GM10847 (cell line): ENCODE measurements around the gene TMED10.

Experiments
- POLR2A ChIP-seq: IDR thresholded peaks from 2 replicates; pipeline ENCODE4 v1.6.1; 2011; ENCODE audit not compliant: insufficient read length; ENCODE audit errors: extremely low read depth

The TMED10 gene

DNA sequence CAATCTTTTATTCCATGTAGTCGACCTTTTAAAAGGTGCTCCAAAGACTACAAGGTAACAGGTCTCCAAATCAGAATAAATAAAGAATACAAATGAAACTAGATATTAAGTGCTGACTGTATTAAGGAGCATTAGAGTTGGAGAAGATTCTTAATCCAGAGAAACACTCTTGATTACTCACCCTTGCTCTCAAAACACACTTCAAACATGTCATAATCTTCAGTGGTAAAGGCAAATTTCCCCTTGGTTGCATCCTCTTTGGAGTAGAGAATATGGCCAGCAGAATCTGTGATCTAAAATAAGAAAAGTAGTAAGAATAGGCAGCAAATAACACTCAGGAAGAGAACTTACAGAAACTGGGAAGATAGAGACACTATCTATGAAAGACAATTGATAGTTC is 24.6 kb downstream of the TMED10 start:
- no peak for TF ChIP-seq POLR2A

DNA sequence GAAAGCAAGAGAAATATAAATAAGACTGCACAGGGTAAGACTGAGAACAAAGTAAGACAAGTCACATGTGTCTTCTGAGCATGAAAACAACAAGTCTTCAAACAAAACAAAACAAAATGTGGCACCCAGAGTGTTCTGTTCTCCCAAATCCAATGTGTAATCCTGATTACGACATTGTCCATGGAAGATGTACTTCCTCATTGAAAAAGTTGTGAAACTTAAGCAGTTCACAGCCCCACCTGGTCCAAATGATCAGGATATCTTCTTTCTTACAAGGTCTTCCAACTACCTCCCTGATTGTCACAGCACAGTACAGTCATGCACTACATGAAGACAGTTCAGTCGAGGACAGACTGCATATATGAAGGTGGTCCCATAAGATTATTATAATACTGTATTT is 26.3 kb downstream of the TMED10 start:
- TF ChIP-seq POLR2A = no peak

DNA sequence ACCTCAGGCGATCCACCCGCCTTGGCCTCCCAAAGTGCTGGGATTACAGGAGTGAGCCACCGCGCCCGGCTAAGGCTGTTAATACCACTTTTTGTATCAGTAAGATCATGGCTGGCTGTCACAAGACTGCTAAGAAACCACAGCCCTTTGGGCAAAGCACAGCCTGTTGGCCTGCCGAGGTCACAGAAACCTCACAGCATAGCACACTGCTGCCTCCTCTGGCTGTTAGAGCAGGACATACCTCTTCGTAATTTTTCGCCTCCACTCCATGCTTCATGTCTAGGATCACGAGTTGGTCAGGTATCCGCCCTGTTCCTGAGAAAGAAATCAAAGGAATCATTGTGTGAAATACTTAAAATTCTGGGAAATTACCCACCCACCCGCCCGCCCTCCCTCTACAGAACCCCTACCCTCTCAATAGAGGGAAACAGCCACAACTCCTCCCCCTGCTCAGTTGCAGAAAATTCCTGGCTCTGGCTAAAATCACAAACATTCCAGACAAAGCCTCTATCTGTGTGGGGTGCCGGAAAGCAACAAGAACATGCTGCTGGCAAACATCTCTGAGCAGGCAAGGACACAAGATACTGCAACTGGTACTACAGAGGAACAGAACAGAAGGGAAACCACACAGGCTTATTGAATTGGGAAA is 28.9 kb downstream of the TMED10 start:
- no peak for TF ChIP-seq POLR2A

DNA sequence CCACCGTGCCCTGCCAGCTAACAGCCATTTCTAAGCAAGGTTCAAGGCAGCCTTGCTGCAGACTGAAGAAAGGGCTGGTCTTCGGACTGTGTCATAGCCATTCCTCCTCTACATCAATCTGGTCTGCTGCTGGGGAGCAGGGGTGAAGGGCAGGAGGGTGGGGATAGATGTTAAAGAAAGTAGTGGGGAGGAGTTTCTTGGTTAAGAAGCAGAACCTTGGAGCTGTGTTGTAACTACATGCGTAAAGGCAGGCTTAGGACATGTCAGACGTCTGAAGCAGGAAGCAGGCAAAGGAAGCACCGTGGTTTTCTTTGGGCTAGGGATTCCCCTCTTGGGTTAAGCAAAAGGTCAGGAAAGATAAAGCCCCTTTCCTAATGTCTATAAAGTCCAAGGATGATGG is 31.5 kb downstream of the TMED10 start:
- no peak for TF ChIP-seq POLR2A

DNA sequence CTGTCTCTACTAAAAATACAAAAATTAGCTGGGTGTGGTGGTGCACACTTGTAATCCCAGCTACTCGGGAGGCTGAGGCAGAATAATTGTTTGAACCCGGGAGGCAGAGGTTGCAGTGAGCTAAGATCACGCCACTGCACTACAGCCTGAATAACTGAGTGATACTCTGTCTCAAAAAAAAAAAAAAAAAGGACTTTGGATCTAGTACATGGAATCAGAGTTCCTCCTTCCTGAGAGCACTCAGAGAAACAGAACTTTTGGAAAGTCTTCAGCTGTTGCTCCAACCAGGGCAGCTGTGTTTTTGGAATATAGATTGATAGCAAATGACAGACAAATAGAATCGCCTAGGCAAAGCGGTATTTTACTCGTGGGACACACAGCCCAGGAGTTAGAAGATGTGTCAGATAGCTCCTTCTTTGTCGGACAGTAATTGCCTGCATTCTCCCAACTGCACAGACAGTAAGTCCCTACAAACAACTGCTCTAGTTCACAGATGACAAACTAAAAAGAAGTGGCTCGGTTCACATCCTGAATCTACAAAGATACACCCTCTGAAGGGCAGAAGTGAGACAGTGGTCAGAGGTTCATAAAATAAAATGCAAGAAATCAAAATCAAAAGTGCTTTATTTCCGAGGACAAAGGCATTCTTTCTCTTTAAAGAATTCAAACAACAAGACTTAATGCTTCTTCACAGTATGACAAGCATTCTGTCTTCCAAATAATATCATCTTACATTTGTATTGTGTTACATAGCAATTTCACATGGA is 32.5 kb downstream of the TMED10 start:
- no peak for TF ChIP-seq POLR2A

DNA sequence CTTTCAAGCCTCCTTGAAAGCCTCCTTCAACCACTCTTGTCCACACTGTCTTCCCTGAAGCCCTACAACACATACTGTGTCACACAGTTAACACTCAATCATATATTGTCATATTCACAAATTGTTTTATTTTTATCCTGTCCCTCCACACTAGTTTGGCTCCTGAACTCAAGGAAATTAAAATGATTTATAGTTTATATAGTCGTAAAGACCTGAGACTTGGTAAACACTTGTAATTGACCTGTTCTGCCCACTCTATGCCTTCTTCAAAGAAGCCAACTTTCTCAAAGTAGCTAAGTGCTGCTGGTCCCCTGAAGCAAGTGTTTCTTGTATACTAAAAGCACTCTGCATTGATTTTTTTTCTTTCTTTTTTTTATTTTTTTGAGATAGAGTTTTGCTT is 33.9 kb downstream of the TMED10 start:
- no peak for TF ChIP-seq POLR2A

DNA sequence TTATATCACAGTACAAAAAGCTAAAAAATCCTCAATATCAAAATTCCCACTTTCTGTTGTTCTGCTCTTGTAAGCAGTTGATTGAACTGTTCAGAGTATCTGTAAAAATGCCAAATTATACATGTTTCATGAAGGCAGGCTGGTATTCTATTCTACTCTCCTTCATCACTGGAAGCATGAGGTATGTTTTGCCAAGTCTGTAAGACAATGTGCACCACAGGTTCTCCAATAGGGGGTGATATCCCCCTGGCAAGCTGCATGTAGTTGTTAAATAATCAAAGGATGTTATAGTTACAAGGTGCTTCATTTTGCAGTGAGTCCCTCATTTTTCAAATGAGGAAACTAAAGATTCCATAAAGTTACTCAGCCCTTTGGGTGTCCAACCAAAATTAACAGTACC is 34.4 kb downstream of the TMED10 start:
- TF ChIP-seq POLR2A = no peak

DNA sequence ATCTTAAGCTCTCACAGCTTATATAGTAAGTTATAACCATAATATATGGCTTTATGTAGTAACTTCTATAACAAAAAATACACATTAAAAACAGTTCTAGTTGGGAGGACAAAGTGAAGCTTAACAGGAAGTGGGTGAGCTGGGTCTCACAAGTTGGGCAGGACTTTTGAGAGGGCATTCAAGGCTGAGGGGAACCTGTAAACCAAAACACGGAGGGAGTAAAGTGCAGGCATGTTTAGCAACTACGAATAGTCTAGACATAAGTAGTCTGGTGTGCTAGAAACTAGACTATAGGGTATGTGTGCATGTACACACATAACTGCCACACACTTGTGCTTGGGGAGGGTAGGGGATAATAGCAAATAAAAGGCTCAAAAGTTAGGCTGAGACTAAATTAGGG is 35.4 kb downstream of the TMED10 start:
- TF ChIP-seq POLR2A = no peak

DNA sequence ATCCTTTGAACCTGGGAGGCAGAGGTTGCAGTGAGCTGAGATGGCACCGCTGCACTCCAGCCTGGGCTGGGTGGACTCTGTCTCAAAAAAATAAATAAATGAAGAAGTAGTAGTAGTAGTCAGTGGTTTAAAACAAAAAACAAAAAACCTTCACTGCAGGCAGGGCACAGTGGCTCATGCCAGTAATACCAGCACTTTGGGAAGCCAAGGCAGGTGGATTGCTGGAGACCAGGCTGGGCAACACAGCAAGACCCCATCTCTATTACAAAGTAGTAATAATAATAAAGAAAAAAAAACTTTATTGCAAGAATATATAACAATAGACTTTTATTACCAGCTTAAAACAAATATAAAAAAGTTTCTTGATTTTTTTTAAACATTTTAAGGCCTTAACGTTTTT is 35.8 kb downstream of the TMED10 start:
- TF ChIP-seq POLR2A = no peak

DNA sequence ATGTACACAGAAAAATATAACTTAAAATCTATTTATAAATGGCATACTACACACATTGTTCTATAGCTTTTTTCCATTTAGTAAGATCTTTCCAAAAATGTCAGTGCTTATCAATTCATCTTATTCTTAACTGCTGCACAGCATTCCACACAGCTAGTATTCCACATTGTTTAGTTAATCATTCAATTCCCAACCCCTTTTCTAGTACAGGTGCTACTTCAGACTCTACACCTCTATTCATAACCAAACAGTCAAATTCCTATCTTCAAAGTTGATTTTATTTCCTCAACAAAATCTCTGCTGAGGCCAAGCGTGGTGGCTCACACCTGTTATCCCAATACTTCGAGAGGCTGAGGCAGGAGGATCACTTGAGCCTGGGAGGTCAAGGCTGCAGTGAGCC is 37.2 kb downstream of the TMED10 start:
- no peak for TF ChIP-seq POLR2A

DNA sequence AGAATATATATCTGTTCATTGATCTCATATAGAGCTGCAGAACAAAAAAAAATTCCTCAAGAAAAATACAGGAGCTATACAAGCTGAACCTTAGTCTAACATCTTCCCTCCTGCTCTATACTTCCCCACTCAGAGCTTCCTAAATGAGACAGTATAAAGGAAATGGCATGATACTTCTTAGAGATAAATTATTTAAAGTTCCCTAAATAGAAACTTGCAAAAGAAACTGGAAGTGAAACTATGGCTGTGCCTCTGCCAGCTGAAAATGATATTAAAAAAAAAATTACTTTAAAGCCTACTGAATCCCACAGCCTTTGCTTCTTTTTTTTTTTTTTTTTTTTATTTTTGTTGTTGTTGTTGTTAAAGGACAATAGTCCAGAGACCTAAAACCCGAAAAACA is 37.9 kb downstream of the TMED10 start:
- no peak for TF ChIP-seq POLR2A

DNA sequence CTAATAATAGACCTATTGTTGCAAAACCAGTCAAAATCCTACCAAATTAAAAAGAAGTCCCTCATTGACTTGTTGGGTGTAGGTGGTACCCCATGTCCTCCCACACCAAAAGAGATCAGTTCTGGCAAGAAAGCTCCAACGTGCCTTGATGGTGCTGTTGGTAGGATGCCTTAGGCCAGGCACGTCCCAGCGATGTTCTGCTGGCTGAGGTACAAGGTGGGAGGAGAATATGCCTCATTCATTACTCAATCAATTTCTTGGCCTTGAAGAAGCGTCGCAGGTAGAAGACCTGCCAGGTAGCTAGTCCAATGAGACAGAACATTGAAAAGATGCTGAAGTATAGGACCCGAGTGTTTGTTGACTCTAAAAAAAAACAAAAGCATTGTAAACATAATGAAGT is 41.8 kb downstream of the TMED10 start:
- no peak for TF ChIP-seq POLR2A

DNA sequence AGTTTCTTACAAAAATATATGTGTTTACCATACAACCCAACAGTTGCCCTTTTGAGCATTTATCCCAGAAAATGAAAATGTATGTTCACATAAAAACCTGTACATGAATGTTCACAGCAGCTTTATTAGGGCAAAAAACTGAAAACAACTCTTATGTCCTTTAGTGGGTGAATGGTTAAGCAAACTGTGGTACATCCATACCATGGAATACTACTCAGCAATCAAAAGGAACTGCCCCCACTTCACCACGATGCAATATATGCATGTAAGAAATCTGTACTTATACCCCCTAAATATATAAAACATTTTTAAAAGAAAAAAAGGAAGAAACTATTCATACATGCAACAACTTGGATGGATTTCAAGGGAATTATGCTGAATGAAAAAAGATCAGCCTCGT is 42.8 kb downstream of the TMED10 start:
- no peak for TF ChIP-seq POLR2A

DNA sequence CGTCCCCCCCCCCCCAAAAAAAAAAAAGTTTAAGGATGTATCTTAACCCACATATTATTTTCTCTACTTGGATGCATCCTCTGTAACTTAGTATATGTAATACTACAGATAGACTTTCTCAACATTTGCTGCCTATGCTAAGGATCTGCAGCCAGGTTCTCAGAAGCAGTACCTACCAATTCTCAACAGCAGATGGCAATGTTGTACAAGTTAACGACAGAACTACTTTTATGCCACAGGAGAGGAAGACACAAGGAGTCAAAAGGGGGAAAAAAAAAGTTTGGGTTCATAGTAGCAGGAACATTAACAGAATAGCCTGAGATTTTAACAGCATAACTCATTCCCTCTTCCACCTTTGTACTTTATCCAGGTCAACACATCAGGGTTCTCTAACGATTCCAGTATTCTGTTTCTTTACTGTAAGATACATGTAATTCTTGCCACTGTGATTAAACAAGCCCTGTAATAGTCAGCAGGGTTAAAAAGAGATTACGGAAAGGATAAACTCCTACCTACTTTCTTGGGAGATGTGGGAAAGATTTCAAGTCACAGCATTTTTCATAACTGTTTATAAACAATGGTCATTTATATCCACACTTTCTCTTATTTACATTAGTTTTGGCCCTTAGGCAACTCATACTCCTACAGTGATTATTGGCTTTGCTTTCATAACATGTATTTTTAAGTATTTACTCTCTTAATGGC is 43.9 kb downstream of the TMED10 start:
- TF ChIP-seq POLR2A = no peak

DNA sequence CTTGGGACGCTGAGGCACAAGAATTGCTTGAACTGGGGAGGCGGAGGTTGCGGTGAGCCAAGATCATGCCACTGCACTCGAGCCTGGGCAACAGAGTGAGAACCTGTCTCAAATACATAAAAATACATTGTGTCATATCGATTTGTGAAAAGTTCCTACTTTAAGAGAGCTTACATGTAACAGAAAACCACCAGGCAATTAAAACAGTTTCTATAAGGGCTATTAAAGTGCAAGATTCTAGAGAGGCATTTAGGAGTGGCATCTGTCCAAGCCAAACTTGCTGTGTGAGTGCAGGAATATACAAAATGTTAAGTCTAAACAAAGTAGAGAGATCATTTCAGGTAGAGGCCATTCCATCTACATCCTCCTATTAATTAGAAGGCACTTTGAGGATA is 47.8 kb downstream of the TMED10 start:
- TF ChIP-seq POLR2A = no peak

DNA sequence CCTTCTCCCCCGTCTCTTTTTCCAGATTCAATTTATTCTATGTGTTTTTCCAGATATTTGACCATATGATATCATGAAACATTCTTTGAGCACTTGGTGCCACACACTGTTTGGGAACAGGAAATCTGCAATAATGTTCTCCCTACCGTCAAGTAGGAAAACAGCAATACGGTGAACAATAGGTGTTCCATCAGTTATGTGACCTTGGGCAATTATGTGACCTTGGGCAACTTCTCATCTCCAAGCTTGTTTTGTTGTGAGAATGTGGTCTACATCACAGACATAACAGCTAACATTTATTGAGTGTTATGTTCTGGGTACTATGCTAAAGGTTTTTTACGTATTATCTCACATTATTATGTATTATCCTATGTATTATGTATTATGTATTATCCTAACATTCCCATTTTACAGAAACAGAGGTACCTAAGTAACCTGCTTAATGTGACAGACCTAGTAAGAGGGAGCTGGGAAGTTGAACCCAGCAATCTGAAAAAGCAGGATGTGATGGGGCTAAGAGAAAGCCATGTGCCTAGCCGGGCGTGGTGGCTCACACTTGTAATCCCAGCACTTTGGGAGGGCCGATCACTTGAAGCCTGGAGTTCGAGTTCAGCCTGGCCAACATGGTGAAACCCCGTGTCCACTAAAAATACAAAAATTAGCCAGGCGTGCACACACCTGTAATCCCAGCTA is 48.4 kb downstream of the TMED10 start:
- TF ChIP-seq POLR2A = no peak
